HEK293 (cell line): ENCODE results near the gene TEX52.

ENCODE experiments used
- CTCF ChIA-PET: fragments of 350-600 bp; formaldehyde crosslinking; extraction: SDS; loops from one replicate; lab custom pipeline; 2021; ENCODE audit warnings: antibody characterized with exemption; lab: Yijun Ruan, JAX
- POLR2A ChIA-PET: fragments of 300-600 bp; formaldehyde crosslinking; extraction: SDS; loops from one replicate; lab custom pipeline; 2020; ENCODE audit warnings: antibody characterized with exemption, inconsistent platforms; lab: Yijun Ruan, JAX
- H3K27ac ChIP-seq: fragments of 200-500 bp; sonication (Bioruptor generic); 2 replicates; pipeline ENCODE4 v1.5.1; 2014; ENCODE audit warnings: low read depth, low read length, control low read depth, inconsistent platforms; ENCODE audit errors: extremely low read depth
- H3K36me3 ChIP-seq, 2 experiments: fragments of 200-500 bp in 1 of 2; sonication (Bioruptor generic) in 1 of 2; 1 replicate in 1 of 2; 2 replicates in 1 of 2; pipeline ENCODE4 v1.5.1; 2014 to 2017; ENCODE audit warnings: inconsistent platforms in 2 of 2, low read length in 2 of 2; ENCODE audit not compliant: control insufficient read depth in 2 of 2, insufficient read depth in 1 of 2
- H3K4me1 ChIP-seq: fragments of 200-500 bp; sonication (Bioruptor generic); 2 replicates; pipeline ENCODE4 v1.5.1; 2014; ENCODE audit warnings: mild to moderate bottlenecking, low read length, inconsistent platforms; ENCODE audit not compliant: control insufficient read depth, insufficient read depth
- H3K4me3 ChIP-seq: 2 replicates; pipeline ENCODE4 v1.5.1; 2011; ENCODE audit warnings: low read depth, mild to moderate bottlenecking, control low read depth, low read length, moderate library complexity
- H3K9me3 ChIP-seq: fragments of 200-500 bp; sonication (Bioruptor generic); 2 replicates; pipeline ENCODE4 v1.5.1; 2014; ENCODE audit warnings: low read depth, low read length, inconsistent platforms; ENCODE audit not compliant: control insufficient read depth, insufficient read depth
- GFI1B ChIP-seq: fragments of 450-650 bp; formaldehyde crosslinking; IDR thresholded peaks from 2 replicates; pipeline ENCODE4 v1.5.1; 2016; ENCODE audit warnings: missing biosample characterization, missing genetic modification characterization
- GLIS2 ChIP-seq: fragments of 450-650 bp; formaldehyde crosslinking; IDR thresholded peaks from 2 replicates; pipeline ENCODE4 v1.5.1; 2016; ENCODE audit warnings: missing biosample characterization, missing genetic modification characterization
- HOXD13 ChIP-seq: sonication (generic); formaldehyde crosslinking; IDR thresholded peaks from 2 replicates; pipeline ENCODE4 v1.8.0; 2022; ENCODE audit warnings: missing genetic modification reagents, borderline replicate concordance
- IKZF3 ChIP-seq: fragments of 450-650 bp; IDR thresholded peaks from 2 replicates; pipeline ENCODE4 v1.5.0; 2018; ENCODE audit warnings: missing biosample characterization, mild to moderate bottlenecking, missing genetic modification characterization, moderate library complexity
- KLF16 ChIP-seq: fragments of 450-650 bp; formaldehyde crosslinking; IDR thresholded peaks from 2 replicates; pipeline ENCODE4 v1.5.1; 2017; ENCODE audit warnings: missing biosample characterization, missing genetic modification characterization
- PRDM4 ChIP-seq: fragments of 450-650 bp; formaldehyde crosslinking; IDR thresholded peaks from 2 replicates; pipeline ENCODE4 v1.5.1; 2017; ENCODE audit warnings: missing biosample characterization, missing genetic modification characterization
- SCRT1 ChIP-seq: fragments of 450-650 bp; formaldehyde crosslinking; IDR thresholded peaks from 2 replicates; pipeline ENCODE4 v1.5.1; 2016; ENCODE audit warnings: missing biosample characterization, missing genetic modification characterization, borderline replicate concordance
- ZBTB20 ChIP-seq: fragments of 450-650 bp; formaldehyde crosslinking; IDR thresholded peaks from 2 replicates; pipeline ENCODE4 v1.5.1; 2016; ENCODE audit warnings: missing biosample characterization, missing genetic modification characterization
- ZNF2 ChIP-seq: fragments of 450-650 bp; formaldehyde crosslinking; IDR thresholded peaks from 2 replicates; pipeline ENCODE4 v1.5.1; 2016; ENCODE audit warnings: missing biosample characterization, missing genetic modification characterization
- ZNF223 ChIP-seq: fragments of 450-650 bp; formaldehyde crosslinking; IDR thresholded peaks from 2 replicates; pipeline ENCODE4 v1.5.1; 2016; ENCODE audit warnings: missing biosample characterization, missing genetic modification characterization
- ZNF48 ChIP-seq: fragments of 450-650 bp; formaldehyde crosslinking; IDR thresholded peaks from 2 replicates; pipeline ENCODE4 v1.5.1; 2016; ENCODE audit warnings: missing biosample characterization, missing genetic modification characterization
- ZNF549 ChIP-seq: fragments of 450-650 bp; IDR thresholded peaks from 2 replicates; pipeline ENCODE4 v1.5.1; 2018; ENCODE audit warnings: missing biosample characterization, missing genetic modification characterization, mild to moderate bottlenecking, inconsistent platforms, moderate library complexity
- ZNF600 ChIP-seq: fragments of 450-650 bp; formaldehyde crosslinking; IDR thresholded peaks from 2 replicates; pipeline ENCODE4 v1.5.1; 2016; ENCODE audit warnings: missing biosample characterization, missing genetic modification characterization
- ZNF624 ChIP-seq: fragments of 450-650 bp; formaldehyde crosslinking; IDR thresholded peaks from 2 replicates; pipeline ENCODE4 v1.5.1; 2017; ENCODE audit warnings: missing biosample characterization, missing genetic modification characterization
- ZNF776 ChIP-seq: fragments of 450-650 bp; formaldehyde crosslinking; IDR thresholded peaks from 2 replicates; pipeline ENCODE4 v1.5.0; 2017; ENCODE audit warnings: missing biosample characterization, missing genetic modification characterization, borderline replicate concordance
- ZXDB ChIP-seq: fragments of 450-650 bp; formaldehyde crosslinking; IDR thresholded peaks from 2 replicates; pipeline ENCODE4 v1.5.1; 2016; ENCODE audit warnings: missing biosample characterization, missing genetic modification characterization
- TF ChIP-seq, protein P1 (sequence below): fragments of 450-650 bp; formaldehyde crosslinking; IDR thresholded peaks from 2 replicates; pipeline ENCODE4 v1.5.1; 2016; ENCODE audit warnings: missing biosample characterization, missing genetic modification characterization
- TF ChIP-seq, protein P2 (sequence below): fragments of 450-650 bp; formaldehyde crosslinking; IDR thresholded peaks from 2 replicates; pipeline ENCODE4 v1.5.1; 2016; ENCODE audit warnings: missing biosample characterization, missing genetic modification characterization

TEX52 gene

DNA sequence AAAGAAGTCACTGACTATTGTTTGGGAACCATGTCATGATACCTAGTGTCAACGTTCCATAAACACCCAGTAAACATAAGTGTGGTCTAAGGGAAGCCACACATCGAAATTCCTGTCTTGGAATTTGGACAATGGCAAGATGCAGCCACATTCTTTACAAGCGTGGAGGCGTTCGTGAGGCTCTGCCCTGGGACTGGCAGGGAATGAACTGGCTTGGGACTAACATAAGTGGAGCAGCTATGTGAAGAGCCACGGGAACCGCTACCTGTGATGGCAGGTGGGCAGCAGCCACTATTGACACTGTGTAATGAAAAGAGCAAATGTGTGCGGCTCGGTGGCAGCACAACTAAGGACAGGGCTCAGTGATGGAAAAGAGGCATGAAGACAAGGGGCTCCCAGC is 12.1 kb downstream of the TEX52 start:
- Histone ChIP-seq H3K4me1 (no peaks in the 10 kb centered on the region), H3K4me3 (no peak overlapping the region), H3K36me3 (peaks cover 0 to 5% of the 10 kb centered on the region in 2 experiments; a peak in 2 of 3 replicates), H3K27ac (no peak overlapping the region), H3K9me3 (no peaks in the 10 kb centered on the region)
- ChIA-PET POLR2A (interaction anchor here (0.6 to 1.5 kb wide), 2 partner anchors 10 to 42 kb away, joined by 6 to 7 read pairs; no protein-coding TSS in a partner anchor), CTCF (interaction anchor here (0.6 to 3.3 kb wide), 15 partner anchors 9 to 289 kb away, joined by 3 to 20 read pairs (median 4); partner anchors contain the start of genes NRIP2 and TEX52)
- no peak for TF ChIP-seq ZXDB (tag by site-specific recombination)
- TF ChIP-seq ZNF600 (tag by site-specific recombination) = no peak
- TF ChIP-seq ZNF624 (tag by site-specific recombination) = no peak
- TF ChIP-seq KLF16 (tag by site-specific recombination) = no peak
- TF ChIP-seq, protein P1, sequence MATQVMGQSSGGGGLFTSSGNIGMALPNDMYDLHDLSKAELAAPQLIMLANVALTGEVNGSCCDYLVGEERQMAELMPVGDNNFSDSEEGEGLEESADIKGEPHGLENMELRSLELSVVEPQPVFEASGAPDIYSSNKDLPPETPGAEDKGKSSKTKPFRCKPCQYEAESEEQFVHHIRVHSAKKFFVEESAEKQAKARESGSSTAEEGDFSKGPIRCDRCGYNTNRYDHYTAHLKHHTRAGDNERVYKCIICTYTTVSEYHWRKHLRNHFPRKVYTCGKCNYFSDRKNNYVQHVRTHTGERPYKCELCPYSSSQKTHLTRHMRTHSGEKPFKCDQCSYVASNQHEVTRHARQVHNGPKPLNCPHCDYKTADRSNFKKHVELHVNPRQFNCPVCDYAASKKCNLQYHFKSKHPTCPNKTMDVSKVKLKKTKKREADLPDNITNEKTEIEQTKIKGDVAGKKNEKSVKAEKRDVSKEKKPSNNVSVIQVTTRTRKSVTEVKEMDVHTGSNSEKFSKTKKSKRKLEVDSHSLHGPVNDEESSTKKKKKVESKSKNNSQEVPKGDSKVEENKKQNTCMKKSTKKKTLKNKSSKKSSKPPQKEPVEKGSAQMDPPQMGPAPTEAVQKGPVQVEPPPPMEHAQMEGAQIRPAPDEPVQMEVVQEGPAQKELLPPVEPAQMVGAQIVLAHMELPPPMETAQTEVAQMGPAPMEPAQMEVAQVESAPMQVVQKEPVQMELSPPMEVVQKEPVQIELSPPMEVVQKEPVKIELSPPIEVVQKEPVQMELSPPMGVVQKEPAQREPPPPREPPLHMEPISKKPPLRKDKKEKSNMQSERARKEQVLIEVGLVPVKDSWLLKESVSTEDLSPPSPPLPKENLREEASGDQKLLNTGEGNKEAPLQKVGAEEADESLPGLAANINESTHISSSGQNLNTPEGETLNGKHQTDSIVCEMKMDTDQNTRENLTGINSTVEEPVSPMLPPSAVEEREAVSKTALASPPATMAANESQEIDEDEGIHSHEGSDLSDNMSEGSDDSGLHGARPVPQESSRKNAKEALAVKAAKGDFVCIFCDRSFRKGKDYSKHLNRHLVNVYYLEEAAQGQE (tag by site-specific recombination) = no peak
- TF ChIP-seq ZNF2 (tag by site-specific recombination) = no peak
- TF ChIP-seq ZBTB20 (tag by site-specific recombination) = no peak
- TF ChIP-seq GLIS2 (tag by site-specific recombination) = no peak
- TF ChIP-seq, protein P2, sequence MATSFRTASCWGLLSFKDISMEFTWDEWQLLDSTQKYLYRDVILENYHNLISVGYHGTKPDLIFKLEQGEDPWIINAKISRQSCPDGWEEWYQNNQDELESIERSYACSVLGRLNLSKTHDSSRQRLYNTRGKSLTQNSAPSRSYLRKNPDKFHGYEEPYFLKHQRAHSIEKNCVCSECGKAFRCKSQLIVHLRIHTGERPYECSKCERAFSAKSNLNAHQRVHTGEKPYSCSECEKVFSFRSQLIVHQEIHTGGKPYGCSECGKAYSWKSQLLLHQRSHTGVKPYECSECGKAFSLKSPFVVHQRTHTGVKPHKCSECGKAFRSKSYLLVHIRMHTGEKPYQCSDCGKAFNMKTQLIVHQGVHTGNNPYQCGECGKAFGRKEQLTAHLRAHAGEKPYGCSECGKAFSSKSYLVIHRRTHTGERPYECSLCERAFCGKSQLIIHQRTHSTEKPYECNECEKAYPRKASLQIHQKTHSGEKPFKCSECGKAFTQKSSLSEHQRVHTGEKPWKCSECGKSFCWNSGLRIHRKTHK (tag by site-specific recombination) = no peak
- TF ChIP-seq PRDM4 (tag by site-specific recombination) = no peak
- TF ChIP-seq GFI1B = no peak
- no peak for TF ChIP-seq ZNF776 (tag by site-specific recombination)
- no peak for TF ChIP-seq ZNF549 (tag by site-specific recombination)
- no peak for TF ChIP-seq IKZF3
- TF ChIP-seq HOXD13 (CRISPR knock-in tag) = no peak
- no peak for TF ChIP-seq ZNF48 (tag by site-specific recombination)
- no peak for TF ChIP-seq SCRT1 (tag by site-specific recombination)

GRCh38 chr12:2842948-2843347 is 13.9 kb downstream of the TEX52 start:
- Histone ChIP-seq H3K4me3 (no peak overlapping the region), H3K36me3 (peaks cover 0 to 9% of the 10 kb centered on the region in 2 experiments; a peak in 2 of 3 replicates), H3K4me1 (no peaks in the 10 kb centered on the region), H3K27ac (no peak overlapping the region), H3K9me3 (no peaks in the 10 kb centered on the region)
- TF ChIP-seq ZNF223 (tag by site-specific recombination) = no peak
- CTCF ChIA-PET = interaction anchor here (0.7 to 1.5 kb wide), 2 partner anchors 9 to 20 kb away, joined by 3 to 5 read pairs; no protein-coding TSS in a partner anchor
- POLR2A ChIA-PET = interaction anchor here (1.0 kb wide), 1 partner anchor 12 kb away, joined by 3 read pairs; no protein-coding TSS in a partner anchor
